HG02642 (cell line): Measurements from ENCODE around the gene TCHP.

Source experiments
- ATAC-seq: cut with Tn5 transposase; IDR thresholded peaks from one replicate; pipeline ENCODE4 v1.9.1; 2021; ENCODE audit warnings: mild to moderate bottlenecking; ENCODE audit not compliant: unreplicated experiment, poor library complexity

TCHP gene

GRCh38 chr12:109958374-109958773 lies 58.3 kb downstream of the TCHP start:
- no peak for ATAC-seq

GRCh38 chr12:109959411-109960093 lies 59.5 kb downstream of the TCHP start:
- ATAC-seq, result no peak

DNA sequence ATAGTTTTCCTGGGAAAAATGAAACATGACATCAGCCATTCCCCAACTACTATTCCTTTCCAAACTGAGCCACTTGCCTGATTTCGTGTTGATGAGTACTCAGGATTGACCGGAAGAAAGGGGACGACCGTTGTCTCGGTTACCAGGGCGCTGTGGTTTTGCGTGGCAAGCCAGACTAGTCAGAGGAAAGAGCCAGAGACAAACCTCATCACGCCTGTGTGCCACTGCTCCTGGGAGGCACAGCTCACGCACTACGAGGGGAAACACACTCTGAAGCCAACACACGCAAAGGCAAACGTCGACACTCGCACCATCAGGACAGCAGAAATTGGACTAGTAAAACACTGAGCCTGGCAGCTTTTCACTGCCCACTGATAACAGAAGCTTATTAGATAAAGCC lies 61.1 kb downstream of the TCHP start:
- no peak for ATAC-seq

DNA sequence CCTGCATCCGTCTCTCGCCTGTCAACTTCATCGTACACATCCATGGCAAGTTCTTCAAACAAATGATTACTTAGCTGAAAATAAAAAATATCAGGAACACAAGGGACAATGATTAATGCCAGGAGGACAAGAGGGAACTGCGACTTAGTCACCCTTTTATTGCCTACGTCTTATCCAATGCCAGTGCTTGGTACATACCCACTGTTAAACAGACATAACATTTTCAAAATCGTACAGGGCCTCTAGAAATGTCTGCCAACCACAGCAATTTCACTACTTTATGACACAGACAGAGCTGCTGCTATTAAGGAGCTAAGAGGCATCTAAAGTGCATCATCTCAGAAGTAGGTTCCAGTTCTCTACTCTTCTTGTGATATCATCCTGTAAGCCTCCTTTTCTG lies 61.5 kb downstream of the TCHP start:
- ATAC-seq, result no peak

DNA sequence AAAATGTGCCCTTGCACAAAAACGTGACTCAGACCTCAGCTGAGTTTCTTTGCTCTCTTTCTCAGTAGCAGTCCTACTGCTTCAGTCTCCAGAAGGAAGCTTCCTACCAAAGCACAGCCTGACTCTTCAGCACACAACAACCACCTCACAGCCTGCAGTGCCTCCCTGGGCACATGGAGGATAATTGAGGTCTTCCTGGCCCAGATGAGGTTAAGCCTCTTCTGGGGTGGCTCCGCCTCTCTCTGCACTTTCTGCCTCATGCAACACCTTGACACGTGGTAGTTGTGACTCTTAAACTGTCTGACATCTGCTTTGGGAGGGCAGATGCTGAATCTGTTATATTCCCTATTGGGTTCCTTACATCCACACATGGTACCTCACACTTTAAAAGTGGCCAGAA lies 62.3 kb downstream of the TCHP start:
- no peak for ATAC-seq

- no peak for ATAC-seq
These were observed 63.3 kb downstream of the TCHP start for GRCh38 chr12:109963330-109963729.

DNA sequence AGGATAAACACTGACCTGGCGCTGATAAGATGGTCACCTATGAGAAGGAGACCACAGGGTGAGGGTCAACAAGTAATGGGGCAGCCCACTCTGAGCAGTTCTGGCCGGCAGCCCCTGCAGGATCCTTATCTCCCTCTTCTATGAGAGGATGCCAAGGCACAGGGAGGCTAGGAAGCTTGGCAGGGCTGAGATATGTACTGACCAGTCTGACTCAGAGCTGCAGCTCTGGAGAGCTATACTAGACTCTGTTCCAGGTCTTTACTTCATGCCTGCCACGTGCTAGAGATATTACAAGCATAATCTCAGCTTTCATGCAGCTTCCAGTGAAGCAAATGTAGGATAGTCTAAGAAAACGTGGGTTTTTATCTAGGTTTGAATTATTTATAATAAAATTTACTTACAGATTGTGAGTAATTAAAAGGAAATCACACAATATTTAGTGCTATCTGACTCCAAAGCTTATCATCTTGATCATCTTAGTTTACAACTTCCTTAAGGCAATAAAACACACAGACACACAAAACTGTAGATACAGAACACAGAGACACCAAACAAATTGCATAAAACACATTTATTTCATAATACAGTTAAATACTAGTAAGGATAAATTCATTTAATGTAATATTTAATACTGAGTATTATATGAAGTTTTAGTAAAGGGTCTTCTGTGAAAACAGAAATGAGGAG lies 63.8 kb downstream of the TCHP start:
- no peak for ATAC-seq

DNA sequence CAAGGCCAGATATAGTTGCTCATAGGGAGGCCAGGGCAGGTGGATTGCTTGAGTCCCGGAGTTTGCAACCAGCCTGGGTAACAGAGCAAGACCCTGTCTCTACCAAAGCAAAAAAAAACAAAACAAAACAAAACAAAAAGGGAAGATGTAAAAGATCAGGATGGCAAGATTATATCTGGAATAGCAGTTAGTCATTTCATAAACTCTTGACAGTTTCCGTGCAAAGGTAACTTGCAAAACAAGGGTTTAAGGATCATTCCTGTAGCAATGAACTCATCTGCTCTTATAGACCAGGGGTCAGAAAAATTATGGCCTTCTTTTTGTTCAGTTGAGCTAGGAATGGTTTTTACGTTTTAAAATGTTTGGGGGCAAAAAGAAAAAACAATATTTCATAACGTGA lies 66.5 kb downstream of the TCHP start:
- no peak for ATAC-seq

DNA sequence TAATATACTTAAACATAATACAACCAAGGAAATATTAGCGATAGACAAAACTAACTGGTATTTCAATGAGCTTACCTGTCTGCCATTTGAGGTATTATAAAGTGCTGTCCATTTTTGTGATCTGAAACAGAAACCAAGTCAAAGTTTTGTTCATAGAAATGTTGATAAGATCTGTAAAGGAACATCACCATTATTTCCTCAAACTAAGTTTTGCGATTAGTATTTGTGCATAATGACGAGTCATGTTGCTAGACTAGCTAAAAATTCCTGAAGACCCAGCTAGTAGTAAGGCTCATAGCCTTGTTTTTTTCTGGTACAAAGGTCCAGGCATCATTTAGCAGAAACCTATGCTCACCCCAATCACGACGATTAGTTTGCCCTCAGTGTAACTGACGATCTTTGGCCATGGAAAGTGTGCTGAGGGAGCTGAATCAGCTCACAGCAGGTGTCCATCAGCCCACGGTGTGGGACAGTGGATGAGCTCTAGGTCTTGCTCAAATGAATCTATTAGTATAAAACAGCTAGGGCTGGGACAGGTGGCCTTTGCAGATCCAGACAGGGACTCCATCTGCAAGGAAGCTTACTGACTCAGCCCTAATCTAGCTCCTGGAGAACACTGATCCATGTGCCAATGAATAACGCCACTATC lies 67.4 kb downstream of the TCHP start:
- ATAC-seq, result no peak
